Inflammatory macrophage treated with lipopolysaccharide for 1 hour (primary cell): Measurements from ENCODE around the gene TTLL12.

ENCODE experiments used
- DNase-seq, 2 donors: peaks; one replicate each; pipeline ENCODE4 v3.0.0-alpha.2; 2020 to 2022

The TTLL12 gene

DNA sequence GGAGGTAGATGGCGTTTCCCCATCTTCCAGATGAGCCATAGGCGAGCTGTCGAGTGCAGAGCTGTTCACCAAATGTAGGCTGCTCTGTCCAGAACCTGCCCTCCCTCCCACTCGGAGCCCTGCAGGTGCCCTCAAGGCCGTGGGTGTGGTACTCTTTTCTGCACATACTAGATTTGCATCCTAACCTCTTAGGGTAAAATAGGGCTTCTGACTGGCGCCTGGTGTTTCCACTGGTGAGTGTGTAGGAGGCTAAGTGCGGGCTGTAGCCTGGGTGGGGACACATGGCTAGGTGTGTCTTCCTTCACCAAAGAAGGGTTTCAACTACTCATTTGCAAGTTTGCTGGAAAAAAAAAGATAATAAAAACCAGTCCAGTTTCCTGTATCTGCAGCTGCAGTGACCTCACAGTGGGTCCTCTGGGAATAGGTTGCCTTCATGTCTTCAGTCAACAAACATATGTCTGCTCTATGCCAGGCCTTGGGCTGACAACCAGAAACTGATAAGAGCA lies 67.9 kb downstream of the TTLL12 start:
- DNase-seq: no peak

DNA sequence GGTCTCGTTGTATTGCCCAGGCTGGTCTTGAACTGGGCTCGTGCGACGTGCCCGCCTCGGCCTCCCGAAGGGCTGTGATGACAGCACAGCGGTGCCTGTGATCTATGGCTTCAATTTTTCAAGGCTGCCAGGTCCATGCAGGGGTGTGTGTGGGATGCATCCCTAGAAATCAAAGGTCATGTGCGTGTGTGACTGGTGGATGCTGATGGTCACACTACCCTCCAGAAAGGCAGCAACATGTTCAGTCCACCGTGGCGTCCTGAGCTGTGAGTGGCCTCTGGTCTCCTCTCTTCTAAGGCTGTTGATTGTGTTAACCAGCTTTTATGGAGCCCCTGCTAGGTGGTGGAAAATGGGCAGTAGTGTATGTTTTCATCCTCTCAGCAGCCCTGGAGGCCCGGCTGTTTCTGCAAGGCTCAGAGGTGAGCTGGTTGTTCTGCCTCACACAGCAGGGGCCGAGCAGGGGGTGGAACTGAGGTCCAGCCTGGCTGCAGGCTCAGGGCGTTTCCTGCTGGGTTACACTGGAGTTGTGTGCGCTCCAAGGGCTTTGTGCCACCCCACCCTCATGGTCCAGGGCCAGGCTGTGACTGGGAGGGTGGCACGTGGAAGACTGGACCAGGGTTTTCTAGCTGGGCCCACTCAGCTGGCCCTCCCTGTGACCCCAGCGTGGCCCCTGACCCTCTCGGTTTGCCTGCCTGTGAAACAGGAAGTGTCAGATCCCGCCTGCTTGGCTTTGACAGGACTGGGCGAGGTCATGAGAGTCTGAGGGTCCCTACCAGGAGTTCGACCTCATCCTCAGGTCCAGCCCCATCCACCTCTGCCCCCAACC lies 68.7 kb downstream of the TTLL12 start:
- DNase-seq: peak in 1 of 2 donors; percentile 17

DNA sequence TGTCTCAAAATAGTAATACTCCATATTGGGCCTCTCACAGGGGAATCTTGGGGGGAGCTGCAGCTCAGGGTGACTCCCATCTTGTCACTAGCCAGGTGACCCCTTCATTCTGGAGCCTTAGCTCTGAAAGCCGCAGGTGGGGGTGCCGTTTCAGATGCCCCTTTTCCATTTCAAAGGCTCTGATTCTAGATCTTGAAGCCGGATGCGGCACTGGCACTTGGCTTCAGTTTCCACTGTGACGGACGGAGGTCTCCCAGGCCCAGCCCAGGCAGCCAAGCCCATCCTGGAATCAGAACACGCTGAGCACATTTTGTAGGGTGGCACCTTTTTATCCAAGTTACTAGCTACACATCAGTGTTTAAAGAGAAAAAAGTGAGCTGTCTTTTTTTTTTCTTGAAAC lies 70.0 kb downstream of the TTLL12 start:
- no peak for DNase-seq
